Measurements from ENCODE around the gene RNU1-2. TPM values are rescaled to one million over a fixed set of nuclear protein-coding genes. Genes with fewer than 3 reads are reported as not detected.
"Not testable (repeated sequence)": the region's sequence is repeated elsewhere in the genome, so short reads cannot be mapped to it uniquely, and the experiment has no call there.

Gene RNU1-2
- total and polyA plus RNA-seq, 2 of the 4 experiments (the other 2 are of a cell fraction), result under 0.01 TPM; not detected in 1

DNA sequence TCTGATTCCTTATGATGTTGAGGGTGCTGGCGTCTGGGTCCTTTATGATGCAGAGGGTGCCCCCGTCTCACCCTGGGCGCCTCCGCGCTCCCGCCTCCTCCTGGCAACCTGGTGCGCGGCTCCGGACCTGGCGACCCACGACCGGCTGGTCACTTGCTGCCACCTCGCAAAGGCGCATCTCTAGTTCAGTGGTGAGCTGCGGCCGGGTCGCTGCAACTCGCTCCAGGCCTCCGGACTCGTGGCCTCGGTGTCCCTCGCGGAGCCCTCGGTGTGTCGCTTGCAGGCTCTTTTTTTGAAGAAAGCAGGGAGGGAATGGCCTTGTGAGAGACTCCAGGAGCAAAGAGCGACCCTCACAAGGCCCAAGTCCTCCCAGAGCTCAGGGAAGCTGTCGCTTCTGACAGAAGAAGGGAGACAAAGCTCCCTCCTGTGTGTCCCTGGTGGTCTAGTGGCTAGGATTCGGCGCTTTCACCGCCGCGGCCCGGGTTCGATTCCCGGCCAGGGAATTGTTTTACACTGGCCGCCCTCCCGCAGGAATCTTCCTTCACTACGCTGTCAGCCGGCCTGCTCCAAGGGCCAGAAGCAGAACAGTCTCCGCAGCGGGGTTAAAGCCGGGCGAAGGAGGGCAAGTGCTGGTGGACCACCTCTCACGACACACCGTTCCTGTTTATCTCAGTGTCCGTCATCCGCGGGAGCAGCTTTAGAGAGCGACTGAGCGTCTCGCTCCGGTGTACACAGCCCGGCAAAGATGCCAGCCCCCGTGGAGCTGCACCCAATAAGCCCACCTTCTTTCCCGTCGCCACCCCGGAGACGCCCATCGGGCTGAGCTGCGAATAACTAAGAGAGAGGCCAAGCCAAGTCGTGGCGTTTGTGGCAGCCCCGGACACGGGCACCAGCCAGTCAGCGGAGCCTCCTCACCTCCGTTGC lies 23.4 kb upstream of the RNU1-2 start:
- H3K79me1 ChIP-seq (ENCODE audit: low read depth in 1 of 2, low read length in 2 of 2); dilution Hi-C loops (cut with HindIII; ENCODE audit: low sequenced_read_pairs, unreplicated experiment); H2AK9ac ChIP-seq (replicated peaks; ENCODE audit: low read depth, low read length, poor library complexity); H3K14ac ChIP-seq (replicated peaks; ENCODE audit: low read depth, low read length); H2BK20ac ChIP-seq (ENCODE audit: low read depth, low read length); H2AK5ac ChIP-seq (ENCODE audit: low read depth, low read length); H3K4ac ChIP-seq (ENCODE audit: low read depth, low read length); H2AFZ ChIP-seq (replicated peaks; ENCODE audit: low read length, poor library complexity); H3K9me3 ChIP-seq (ENCODE audit: control insufficient read depth, insufficient read depth, low read length); H3K36me3 ChIP-seq (ENCODE audit: control insufficient read depth, insufficient read depth, low read length); H3K27ac ChIP-seq (ENCODE audit: insufficient read depth, low read length); H3K23ac ChIP-seq (ENCODE audit: low read depth, low read length); H2BK5ac ChIP-seq (ENCODE audit: low read depth, low read length, poor library complexity, severe bottlenecking); in situ Hi-C loops (cut with MboI; ENCODE audit: low sequenced_read_pairs); CTCF ChIA-PET; H4K91ac ChIP-seq (ENCODE audit: insufficient read depth, low read depth, low read length); H3K18ac ChIP-seq (ENCODE audit: low read depth, low read length); H3K9me1 ChIP-seq (ENCODE audit: insufficient read depth, low read length); H2BK120ac ChIP-seq (ENCODE audit: low read depth, low read length); intact Hi-C loops (cut with micrococcal nuclease); H3K9ac ChIP-seq (ENCODE audit: low read depth, low read length); H2BK15ac ChIP-seq (ENCODE audit: low read depth, low read length); H4K8ac ChIP-seq (ENCODE audit: low read depth in 2 of 2, low read length in 2 of 2); POLR2A ChIA-PET (ENCODE audit: unreplicated experiment); H4K20me1 ChIP-seq (ENCODE audit: insufficient read depth, low read length); H3K56ac ChIP-seq (ENCODE audit: extremely low read depth, insufficient read depth, low read length); H4K5ac ChIP-seq (ENCODE audit: low read depth, low read length); H3K4me1 ChIP-seq (ENCODE audit: control insufficient read depth, insufficient read depth, low read length): not testable (repeated sequence)
- ATAC-seq (ENCODE audit: low read depth), result peak; percentile 99
- peak; percentile 90 for DNase-seq
- TF ChIP-seq FOS (IDR thresholded peaks at IDR 0.05; ENCODE audit: low read depth, low read length), result peak; percentile 43; the same call in 1 of the 2 replicates
- BruUV-seq (replicated peaks), result TSS peak; percentile 100
- Histone ChIP-seq H3K4me2 (ENCODE audit: low read depth, low read length) (peak overlapping the region; percentile 72), H3K4me3 (ENCODE audit: insufficient read depth, low read depth, low read length) (peak overlapping the region; percentile 15; the same call in 1 of the 2 replicates), H3K27me3 (ENCODE audit: control insufficient read depth, insufficient read depth, low read length) (peaks cover 26% of the 10 kb centered on the region)
- 0% methylated on average over 6 of the region's 66 CpGs; no CpG with 5 or more reads in 1 of the 2 experiments for WGBS, 2 experiments (ENCODE audit: extremely low coverage in 2 of 2, insufficient read length in 1 of 2)

DNA sequence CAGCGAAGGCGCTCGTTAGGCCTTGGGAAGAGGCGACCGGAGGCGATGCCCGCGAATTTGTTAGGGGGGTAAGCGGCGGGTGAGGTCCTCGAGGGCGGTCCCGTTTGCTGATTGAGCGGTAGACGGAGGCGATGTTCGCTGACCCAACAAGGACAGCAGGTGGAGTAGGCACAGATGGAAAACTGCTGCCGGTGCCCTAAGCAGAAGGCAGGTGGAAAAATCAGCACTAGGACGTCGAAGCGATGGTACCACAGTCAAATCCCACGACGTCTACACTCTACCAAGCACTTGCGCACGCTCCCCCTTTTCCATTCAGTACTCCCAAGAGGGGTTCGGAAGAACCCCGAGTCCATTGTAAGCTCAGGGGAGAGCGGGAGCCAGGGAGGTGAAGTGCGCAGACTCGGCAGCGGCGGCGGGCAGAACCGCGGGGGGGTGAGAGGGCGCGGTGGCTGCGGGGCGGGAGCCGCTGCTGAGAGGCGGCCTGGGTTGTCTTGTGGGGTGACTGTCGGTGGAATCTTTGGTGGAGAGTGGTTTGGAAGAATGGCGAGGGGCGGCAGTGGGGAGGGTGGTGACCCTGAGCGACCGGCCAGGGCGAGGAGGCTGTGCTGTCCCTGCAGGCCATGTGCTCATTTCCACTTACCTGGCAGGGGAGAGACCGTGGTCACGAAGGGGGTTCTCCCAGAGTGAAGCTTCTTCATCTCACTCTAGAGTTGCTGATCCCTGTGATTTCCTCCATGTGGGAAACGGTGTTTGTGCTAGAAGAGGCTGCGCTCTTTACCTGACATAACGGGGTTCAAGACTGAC lies 22.5 kb upstream of the RNU1-2 start:
- intact Hi-C loops (cut with micrococcal nuclease); H3K14ac ChIP-seq (replicated peaks; ENCODE audit: low read depth, low read length); H3K56ac ChIP-seq (ENCODE audit: extremely low read depth, insufficient read depth, low read length); in situ Hi-C loops (cut with MboI; ENCODE audit: low sequenced_read_pairs); H3K9me3 ChIP-seq (ENCODE audit: control insufficient read depth, insufficient read depth, low read length); dilution Hi-C loops (cut with HindIII; ENCODE audit: low sequenced_read_pairs, unreplicated experiment); H2BK15ac ChIP-seq (ENCODE audit: low read depth, low read length); H4K91ac ChIP-seq (ENCODE audit: insufficient read depth, low read depth, low read length); H3K4me2 ChIP-seq (ENCODE audit: low read depth, low read length); H3K9ac ChIP-seq (ENCODE audit: low read depth, low read length); H3K36me3 ChIP-seq (ENCODE audit: control insufficient read depth, insufficient read depth, low read length); H2BK5ac ChIP-seq (ENCODE audit: low read depth, low read length, poor library complexity, severe bottlenecking); H3K79me1 ChIP-seq (ENCODE audit: low read depth in 1 of 2, low read length in 2 of 2); H2AFZ ChIP-seq (replicated peaks; ENCODE audit: low read length, poor library complexity); H2AK5ac ChIP-seq (ENCODE audit: low read depth, low read length); BruUV-seq (replicated peaks); POLR2A ChIA-PET (ENCODE audit: unreplicated experiment); H3K4me1 ChIP-seq (ENCODE audit: control insufficient read depth, insufficient read depth, low read length); H3K23ac ChIP-seq (ENCODE audit: low read depth, low read length); H4K5ac ChIP-seq (ENCODE audit: low read depth, low read length); H4K20me1 ChIP-seq (ENCODE audit: insufficient read depth, low read length); H2BK20ac ChIP-seq (ENCODE audit: low read depth, low read length); H2AK9ac ChIP-seq (replicated peaks; ENCODE audit: low read depth, low read length, poor library complexity); H3K27ac ChIP-seq (ENCODE audit: insufficient read depth, low read length); ATAC-seq (ENCODE audit: low read depth); H3K4me3 ChIP-seq (ENCODE audit: insufficient read depth, low read depth, low read length); H3K18ac ChIP-seq (ENCODE audit: low read depth, low read length); H4K8ac ChIP-seq (ENCODE audit: low read depth in 2 of 2, low read length in 2 of 2); H3K9me1 ChIP-seq (ENCODE audit: insufficient read depth, low read length); H3K4ac ChIP-seq (ENCODE audit: low read depth, low read length); DNase-seq; H2BK120ac ChIP-seq (ENCODE audit: low read depth, low read length): not testable (repeated sequence)
- CTCF ChIA-PET, result interaction anchor here (0.7 kb wide), 1 partner anchor 382 kb away, joined by 5 read pairs; no protein-coding TSS in a partner anchor
- peaks cover 26% of the 10 kb centered on the region for H3K27me3 ChIP-seq (ENCODE audit: control insufficient read depth, insufficient read depth, low read length)
- WGBS, 2 experiments (ENCODE audit: extremely low coverage in 2 of 2, insufficient read length in 1 of 2), result 47% methylated on average over 3 of the region's 52 CpGs; no CpG with 5 or more reads in 1 of the 2 experiments
